HG02970 (cell line): ENCODE data around the gene CEACAM16.

Experiments used
- ATAC-seq: cut with Tn5 transposase; IDR thresholded peaks from one replicate; pipeline ENCODE4 v1.9.1; 2021; ENCODE audit warnings: mild to moderate bottlenecking, moderate library complexity, moderate number of reproducible peaks; ENCODE audit not compliant: unreplicated experiment, low FRiP score

CEACAM16 gene

DNA sequence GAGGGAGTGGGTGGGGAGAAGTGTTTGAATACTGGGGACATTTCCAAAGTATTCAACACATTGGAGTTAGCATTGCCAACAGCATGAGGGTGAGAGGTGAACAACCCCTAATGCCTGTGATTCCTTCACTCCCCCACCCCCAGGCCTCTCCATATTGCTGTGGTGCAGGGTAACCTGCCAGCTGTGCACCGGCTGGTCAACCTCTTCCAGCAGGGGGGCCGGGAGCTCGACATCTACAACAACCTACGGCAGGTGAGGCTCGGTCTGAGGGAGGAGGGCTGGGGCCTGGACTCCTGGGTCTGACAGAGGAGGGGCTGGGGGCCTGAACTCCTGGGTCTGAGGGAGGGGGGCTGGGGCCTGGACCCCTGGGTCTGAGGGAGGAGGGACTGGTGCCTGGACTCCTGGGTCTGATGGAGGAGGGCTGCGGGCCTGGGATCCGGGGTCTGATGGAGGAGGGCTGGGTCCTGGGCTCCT, 57.2 kb downstream of the CEACAM16 start:
- ATAC-seq, result no peak

DNA sequence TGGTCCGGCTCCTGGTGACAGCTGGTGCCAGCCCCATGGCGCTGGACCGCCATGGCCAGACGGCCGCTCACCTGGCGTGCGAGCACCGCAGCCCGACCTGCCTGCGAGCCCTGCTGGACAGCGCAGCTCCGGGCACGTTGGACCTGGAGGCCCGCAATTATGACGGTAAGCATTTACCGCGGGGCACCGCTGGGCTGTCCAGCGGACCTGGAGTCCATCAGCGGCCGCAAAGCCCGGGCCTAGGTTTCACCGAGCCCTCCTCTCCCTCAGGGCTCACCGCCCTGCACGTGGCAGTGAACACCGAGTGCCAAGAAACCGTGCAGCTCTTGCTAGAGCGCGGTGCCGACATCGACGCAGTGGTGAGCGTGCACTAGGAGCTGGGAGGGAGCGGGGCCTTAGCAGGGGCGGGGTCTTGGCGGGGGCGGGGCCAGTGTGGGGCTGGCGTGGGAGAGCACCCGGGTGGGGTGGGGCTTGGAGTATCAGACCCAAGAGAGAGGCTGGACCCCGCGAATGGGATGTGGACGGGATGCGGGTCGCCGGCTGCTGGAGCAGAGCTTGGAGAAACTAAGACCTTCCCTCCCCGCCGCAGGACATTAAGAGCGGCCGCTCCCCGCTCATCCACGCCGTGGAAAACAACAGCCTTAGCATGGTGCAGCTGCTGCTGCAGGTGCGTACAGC, 58.2 kb downstream of the CEACAM16 start:
- ATAC-seq, result no peak

DNA sequence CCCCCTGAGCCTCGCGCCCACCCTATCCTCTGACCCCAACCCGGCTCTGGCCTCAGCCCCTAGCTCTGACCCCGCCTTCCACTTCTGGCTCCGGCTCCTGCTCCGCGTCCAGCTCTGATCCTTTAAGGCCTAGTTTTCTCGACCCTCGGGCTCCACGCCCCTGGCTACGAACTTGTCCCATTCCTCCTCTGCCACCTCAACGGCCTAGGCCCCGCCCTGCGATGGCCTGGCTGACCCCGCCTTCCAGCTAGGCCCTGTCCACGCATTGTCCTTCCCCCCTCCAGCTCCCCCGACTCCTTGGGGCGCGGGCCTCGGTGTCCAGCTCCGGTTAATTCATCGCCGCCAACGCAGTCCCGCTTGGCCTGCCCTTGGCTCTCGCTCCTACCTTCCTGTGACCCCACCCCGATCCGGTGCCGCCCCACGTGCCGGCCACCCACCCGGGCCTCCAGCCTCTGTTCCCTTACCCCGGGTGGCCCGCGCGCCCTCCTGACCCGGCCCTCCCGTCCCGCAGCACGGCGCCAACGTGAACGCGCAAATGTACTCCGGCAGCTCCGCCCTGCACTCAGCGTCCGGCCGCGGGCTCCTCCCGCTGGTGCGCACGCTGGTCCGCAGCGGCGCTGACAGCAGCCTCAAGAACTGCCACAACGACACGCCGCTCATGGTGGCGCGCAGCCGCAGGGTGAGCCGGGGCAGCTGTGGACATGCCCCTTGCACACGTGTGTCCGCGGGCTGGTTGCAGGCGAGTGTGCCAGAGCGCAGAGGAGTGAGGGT, 59.0 kb downstream of the CEACAM16 start:
- no peak for ATAC-seq

- no peak for ATAC-seq
Observed at GRCh38 chr19:44758596-44758995, 59.6 kb downstream of the CEACAM16 start.

DNA sequence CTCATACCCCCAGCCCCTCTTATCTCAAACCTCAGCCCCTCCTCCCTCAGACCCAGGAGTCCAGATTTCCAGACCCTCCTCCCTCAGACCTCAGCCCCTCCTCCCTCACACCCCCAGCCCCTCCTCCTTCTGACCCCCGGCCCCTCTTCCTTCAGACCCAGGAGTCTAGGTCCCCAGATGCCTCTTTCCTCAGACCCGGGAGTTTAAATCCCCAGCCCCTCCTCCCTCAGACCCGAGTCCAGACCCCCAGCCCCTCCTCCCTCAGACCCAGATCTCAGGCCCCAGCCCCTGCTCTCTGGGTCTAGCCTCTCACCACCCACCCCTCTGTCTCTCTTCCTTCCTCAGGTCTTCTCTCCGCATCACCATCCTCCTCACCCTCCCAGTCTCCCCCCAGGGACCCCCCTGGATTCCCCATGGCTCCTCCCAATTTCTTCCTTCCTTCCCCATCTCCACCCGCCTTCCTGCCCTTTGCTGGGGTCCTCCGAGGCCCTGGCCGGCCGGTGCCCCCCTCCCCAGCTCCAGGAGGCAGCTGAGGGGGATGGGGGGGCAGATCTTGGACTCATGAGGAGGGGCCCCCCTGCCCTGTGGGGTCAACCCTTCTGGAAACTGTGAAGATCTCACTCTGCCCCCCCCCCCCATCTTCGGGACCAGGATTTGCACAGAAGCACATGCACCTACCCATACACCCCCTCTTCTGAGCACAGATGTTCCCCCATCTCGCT, 60.3 kb downstream of the CEACAM16 start:
- ATAC-seq, result no peak
